K562 (cell line): ENCODE results near the gene PHETA1. TPM values are rescaled to one million over a fixed set of nuclear protein-coding genes. Genes with fewer than 3 reads are reported as not detected.

Experiments
- ASH1L ChIP-seq: fragments of 450-650 bp; IDR thresholded peaks from 2 replicates; pipeline ENCODE4 v1.6.1; 2018; ENCODE audit warnings: borderline replicate concordance, mild to moderate bottlenecking, low read depth; ENCODE audit not compliant: partially characterized antibody
- ELF2 ChIP-seq: fragments of 250-450 bp; sonication (Bioruptor Pico); IDR thresholded peaks from 2 replicates; pipeline ENCODE4 v1.5.0; 2021; ENCODE audit warnings: mild to moderate bottlenecking
- ETV6 ChIP-seq, 3 experiments: fragments of 150-350 bp in 1 of 3; sonication (generic) in 1 of 3; formaldehyde crosslinking in 1 of 3; IDR thresholded peaks; 2 replicates each; pipeline versions ENCODE4 v1.6.1 to v1.8.0; 2014 to 2022; ENCODE audit warnings: borderline replicate concordance in 2 of 3, low read depth in 2 of 3, antibody characterized with exemption in 1 of 3, low read length in 1 of 3, mild to moderate bottlenecking in 1 of 3, missing genetic modification reagents in 1 of 3
- FOXK2 ChIP-seq, 2 experiments: fragments of 450-650 bp; IDR thresholded peaks in 1 of 2; conservative IDR thresholded peaks in 1 of 2; 2 replicates each; pipeline ENCODE4 v1.6.1; 2016; ENCODE audit warnings: low read depth in 2 of 2, mild to moderate bottlenecking in 1 of 2
- HDAC1 ChIP-seq, 2 experiments: fragments of 450-650 bp; IDR thresholded peaks; 2 replicates each; pipeline ENCODE4 v1.6.1; 2016 to 2017; ENCODE audit warnings: inconsistent platforms in 1 of 2, mild to moderate bottlenecking in 1 of 2, moderate library complexity in 1 of 2
- HNRNPK ChIP-seq: fragments of 200-400 bp; formaldehyde crosslinking; IDR thresholded peaks from one replicate; pipeline ENCODE4 v1.6.1; 2018; ENCODE audit warnings: mild to moderate bottlenecking, low read depth, low read length; ENCODE audit not compliant: poor library complexity, severe bottlenecking
- JUND ChIP-seq, 2 experiments: IDR thresholded peaks; 2 replicates in 1 of 2; 3 replicates in 1 of 2; pipeline ENCODE4 v1.6.1; 2011; ENCODE audit warnings: borderline replicate concordance in 2 of 2, low read depth in 2 of 2, low read length in 2 of 2, improper control_type of control experiment in 1 of 2, missing biosample characterization in 1 of 2, missing genetic modification characterization in 1 of 2, missing genetic modification reagents in 1 of 2
- LEF1 ChIP-seq: fragments of 450-650 bp; IDR thresholded peaks from 2 replicates; pipeline ENCODE4 v1.6.1; 2016; ENCODE audit warnings: mild to moderate bottlenecking
- MED1 ChIP-seq: sonication (generic); formaldehyde crosslinking; IDR thresholded peaks from 2 replicates; pipeline ENCODE4 v1.8.1; 2023; ENCODE audit warnings: missing genetic modification reagents, borderline replicate concordance
- NCOA1 ChIP-seq: fragments of 450-650 bp; IDR thresholded peaks from 2 replicates; pipeline ENCODE4 v1.6.1; 2016; ENCODE audit warnings: low read depth
- NRF1 ChIP-seq, 2 experiments: fragments of 450-650 bp; IDR thresholded peaks in 1 of 2; conservative IDR thresholded peaks in 1 of 2; 2 replicates each; pipeline ENCODE4 v1.6.1; 2014; ENCODE audit warnings: mild to moderate bottlenecking in 2 of 2
- PML ChIP-seq: IDR thresholded peaks from 2 replicates; pipeline ENCODE4 v1.6.1; 2012; ENCODE audit warnings: low read length, inconsistent platforms
- RBM25 ChIP-seq: fragments of 200-400 bp; formaldehyde crosslinking; IDR thresholded peaks from 2 replicates; pipeline ENCODE4 v1.6.1; 2018; ENCODE audit warnings: low read length, low read depth, moderate library complexity; ENCODE audit not compliant: severe bottlenecking
- THAP7 ChIP-seq: fragments of 250-450 bp; sonication (Bioruptor Pico); IDR thresholded peaks from 2 replicates; pipeline ENCODE4 v1.5.0; 2021
- XRCC3 ChIP-seq: fragments of 450-650 bp; IDR thresholded peaks from 2 replicates; pipeline ENCODE4 v1.6.1; 2017; ENCODE audit warnings: mild to moderate bottlenecking, moderate library complexity
- ZBTB1 ChIP-seq: sonication (generic); formaldehyde crosslinking; IDR thresholded peaks from 2 replicates; pipeline ENCODE4 v1.8.1; 2023; ENCODE audit warnings: missing genetic modification reagents, low read depth, mild to moderate bottlenecking, borderline replicate concordance
- ZFP1 ChIP-seq: fragments of 450-650 bp; formaldehyde crosslinking; IDR thresholded peaks from 2 replicates; pipeline ENCODE4 v1.4.0; 2020; ENCODE audit warnings: mild to moderate bottlenecking, mixed read lengths
- ZNF121 ChIP-seq: sonication (generic); formaldehyde crosslinking; conservative IDR thresholded peaks from 2 replicates; pipeline ENCODE4 v1.8.0; 2022; ENCODE audit warnings: missing genetic modification reagents
- ZNF347 ChIP-seq: fragments of 450-650 bp; formaldehyde crosslinking; IDR thresholded peaks from 2 replicates; pipeline ENCODE4 v1.4.0; 2020; ENCODE audit warnings: low read depth, mild to moderate bottlenecking, moderate library complexity
- polyA plus RNA-seq, 8 experiments: library from polyadenylated mRNA; depleted of rRNA in 4 of 8; stranded (reverse) in 5 of 8; unstranded in 3 of 8; fragments of >200 nt; fragmentation: Nextera tagmentation in 2 of 8; fragmentation: Illumina TruSeq in 1 of 8; extraction: Ambion mirVana in 2 of 8; extraction: Trizol in 1 of 8; gene quantifications; 2 replicates each; pipeline versions ENCODE4 v1.2.1 to v1.2.3, GENCODE V29; 2011 to 2014; ENCODE audit warnings: inconsistent platforms in 1 of 8, missing spikeins in 1 of 8
- total RNA-seq, 7 experiments: library from RNA; depleted of rRNA in 6 of 7; stranded (reverse); fragments of >200 nt in 6 of 7; fragmentation: Illumina TruSeq in 2 of 7; extraction: Trizol in 2 of 7; gene quantifications; 2 replicates each; pipeline versions ENCODE4 v1.2.1 to v1.2.3, GENCODE V29; 2011 to 2021; ENCODE audit warnings: low replicate concordance in 1 of 7
- TF ChIP-seq, protein P1 (sequence below): IDR thresholded peaks from 2 replicates; pipeline ENCODE4 v1.6.1; 2012; ENCODE audit warnings: low read depth, low read length, improper control_type of control experiment, borderline replicate concordance
- TF ChIP-seq, protein P2 (sequence below): sonication (generic); formaldehyde crosslinking; IDR thresholded peaks from 2 replicates; pipeline ENCODE4 v1.8.1; 2023; ENCODE audit warnings: mild to moderate bottlenecking, missing genetic modification reagents

The PHETA1 gene
- total and polyA plus RNA-seq, 9 of the 15 experiments (the other 6 are each of a cell fraction or from before 2014, with no cell fraction given), result 0.03 to 12.4 (median 3.0) TPM

DNA sequence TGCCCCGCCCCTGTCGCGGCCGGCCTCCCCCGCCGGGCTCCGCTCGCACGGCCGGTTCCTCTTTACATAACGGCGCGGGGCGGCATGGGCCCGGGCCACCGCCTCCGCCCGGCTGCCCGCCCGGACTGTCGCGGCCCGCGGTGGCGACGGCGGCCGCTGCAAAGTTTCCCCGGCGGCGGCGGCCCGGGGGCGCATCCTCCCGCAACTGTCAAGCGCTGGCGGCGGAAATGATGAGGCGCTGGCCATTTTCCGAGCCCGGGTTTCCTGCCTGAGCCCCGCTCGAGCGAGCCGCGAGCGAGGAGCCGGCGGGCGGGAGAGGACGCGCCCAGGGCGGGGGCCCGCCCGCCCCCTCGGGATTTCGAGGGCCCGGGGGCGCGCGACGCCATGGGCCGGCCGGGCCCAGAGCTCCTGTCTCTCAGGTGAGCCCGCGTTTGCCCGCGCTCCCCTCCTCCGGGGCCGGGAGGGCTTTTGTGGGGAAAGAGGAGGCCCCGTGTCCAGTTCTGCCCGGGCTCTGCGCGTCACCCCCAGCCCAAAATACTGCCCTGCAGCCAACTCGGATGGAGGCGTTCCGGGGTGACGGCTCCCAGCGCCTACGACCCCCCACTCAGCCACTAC lies 37.1 kb upstream of the PHETA1 start, which contains the start of gene SH2B3 (continued):
- 0 out of 2 replicates have a peak, but pooled peaks have one; percentile 3 for TF ChIP-seq JUND (IDR thresholded peaks at IDR 0.05; ENCODE audit: borderline replicate concordance, low read depth, low read length)
- TF ChIP-seq JUND (tag; IDR thresholded peaks at IDR 0.05; ENCODE audit: borderline replicate concordance, low read depth, low read length), result no peak
- TF ChIP-seq ZBTB1, result 0 out of 2 replicates have a peak, but pooled peaks have one; percentile 43
- no peak for TF ChIP-seq THAP7 (CRISPR knock-in tag)
- no peak for TF ChIP-seq XRCC3
- no peak for TF ChIP-seq NCOA1
- TF ChIP-seq FOXK2 (conservative IDR thresholded peaks at IDR 0.05 in 1 of 2, IDR thresholded peaks at IDR 0.05 in 1 of 2; ENCODE audit: low read depth in 2 of 2), result no peak
- no peak for TF ChIP-seq ZFP1
- TF ChIP-seq RBM25, result peak; percentile 86
- no peak for TF ChIP-seq ASH1L
- TF ChIP-seq ELF2 (CRISPR knock-in tag), result no peak
- TF ChIP-seq MED1 (CRISPR knock-in tag), result peak; percentile 80; the same call in 1 of the 2 replicates
- peak in 1 of 2 experiments; percentile 43; a peak in 2 of 4 replicates for TF ChIP-seq NRF1 (conservative IDR thresholded peaks at IDR 0.05 in 1 of 2, IDR thresholded peaks at IDR 0.05 in 1 of 2)
- no peak for TF ChIP-seq ZNF347 (CRISPR knock-in tag)
- no peak for TF ChIP-seq ETV6 (IDR thresholded peaks at IDR 0.05; ENCODE audit: borderline replicate concordance in 1 of 2, low read depth in 2 of 2, low read length in 1 of 2)
- no peak for TF ChIP-seq ETV6 (CRISPR knock-in tag; IDR thresholded peaks at IDR 0.05; ENCODE audit: borderline replicate concordance)
- TF ChIP-seq ZNF121 (CRISPR knock-in tag), result no peak
- no peak for TF ChIP-seq HDAC1 (IDR thresholded peaks at IDR 0.05)
- TF ChIP-seq PML, result no peak
- TF ChIP-seq, protein P1, sequence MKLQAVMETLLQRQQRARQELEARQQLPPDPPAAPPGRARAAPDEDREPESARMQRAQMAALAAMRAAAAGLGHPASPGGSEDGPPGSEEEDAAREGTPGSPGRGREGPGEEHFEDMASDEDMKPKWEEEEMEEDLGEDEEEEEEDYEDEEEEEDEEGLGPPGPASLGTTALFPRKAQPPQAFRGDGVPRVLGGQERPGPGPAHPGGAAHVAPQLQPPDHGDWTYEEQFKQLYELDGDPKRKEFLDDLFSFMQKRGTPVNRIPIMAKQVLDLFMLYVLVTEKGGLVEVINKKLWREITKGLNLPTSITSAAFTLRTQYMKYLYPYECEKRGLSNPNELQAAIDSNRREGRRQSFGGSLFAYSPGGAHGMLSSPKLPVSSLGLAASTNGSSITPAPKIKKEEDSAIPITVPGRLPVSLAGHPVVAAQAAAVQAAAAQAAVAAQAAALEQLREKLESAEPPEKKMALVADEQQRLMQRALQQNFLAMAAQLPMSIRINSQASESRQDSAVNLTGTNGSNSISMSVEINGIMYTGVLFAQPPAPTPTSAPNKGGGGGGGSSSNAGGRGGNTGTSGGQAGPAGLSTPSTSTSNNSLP, result no peak
- TF ChIP-seq HNRNPK, result no peak
- no peak for TF ChIP-seq LEF1
- TF ChIP-seq, protein P2, sequence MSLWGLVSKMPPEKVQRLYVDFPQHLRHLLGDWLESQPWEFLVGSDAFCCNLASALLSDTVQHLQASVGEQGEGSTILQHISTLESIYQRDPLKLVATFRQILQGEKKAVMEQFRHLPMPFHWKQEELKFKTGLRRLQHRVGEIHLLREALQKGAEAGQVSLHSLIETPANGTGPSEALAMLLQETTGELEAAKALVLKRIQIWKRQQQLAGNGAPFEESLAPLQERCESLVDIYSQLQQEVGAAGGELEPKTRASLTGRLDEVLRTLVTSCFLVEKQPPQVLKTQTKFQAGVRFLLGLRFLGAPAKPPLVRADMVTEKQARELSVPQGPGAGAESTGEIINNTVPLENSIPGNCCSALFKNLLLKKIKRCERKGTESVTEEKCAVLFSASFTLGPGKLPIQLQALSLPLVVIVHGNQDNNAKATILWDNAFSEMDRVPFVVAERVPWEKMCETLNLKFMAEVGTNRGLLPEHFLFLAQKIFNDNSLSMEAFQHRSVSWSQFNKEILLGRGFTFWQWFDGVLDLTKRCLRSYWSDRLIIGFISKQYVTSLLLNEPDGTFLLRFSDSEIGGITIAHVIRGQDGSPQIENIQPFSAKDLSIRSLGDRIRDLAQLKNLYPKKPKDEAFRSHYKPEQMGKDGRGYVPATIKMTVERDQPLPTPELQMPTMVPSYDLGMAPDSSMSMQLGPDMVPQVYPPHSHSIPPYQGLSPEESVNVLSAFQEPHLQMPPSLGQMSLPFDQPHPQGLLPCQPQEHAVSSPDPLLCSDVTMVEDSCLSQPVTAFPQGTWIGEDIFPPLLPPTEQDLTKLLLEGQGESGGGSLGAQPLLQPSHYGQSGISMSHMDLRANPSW (CRISPR knock-in tag), result no peak
